ENCODE data around the gene STUM.

- no peak for TF ChIP-seq CTCF (conservative IDR thresholded peaks at IDR 0.05 in 1 of 2, IDR thresholded peaks at IDR 0.05 in 1 of 2; ENCODE audit: extremely low read depth in 1 of 2, insufficient read depth in 1 of 2, low read depth in 1 of 2, low read length in 2 of 2)
- no peak for TF ChIP-seq EZH2 (IDR thresholded peaks at IDR 0.05; ENCODE audit: borderline replicate concordance, low read length)
Measured at GRCh38 chr1:226518375-226518774, 30.2 kb upstream of the STUM start.
